Right ventricle myocardium inferior (tissue), 1 donor: ENCODE measurements around the gene SLC30A3. TPM values are rescaled to one million over a fixed set of nuclear protein-coding genes. Genes with fewer than 3 reads are reported as not detected.
"Not testable (repeated sequence)": the region's sequence is repeated elsewhere in the genome, so short reads cannot be mapped to it uniquely, and the experiment has no call there.

ENCODE experiments used
- ATAC-seq: fragments of 200-7000 bp; cut with Tn5 transposase; one replicate; pipeline ENCODE4 v1.9.1; 2020; ENCODE audit warnings: mild to moderate bottlenecking, moderate library complexity
- DNase-seq: peaks from one replicate; pipeline ENCODE4 v3.0.0; 2021; ENCODE audit errors: missing footprints
- intact Hi-C: fragments of 100-400 bp; cut with DNase I; formaldehyde crosslinking; loops from one replicate; pipeline ENCODE4 v1.11.0; 2022
- long read RNA-seq: library from polyadenylated mRNA; unstranded; transcript quantifications from one replicate; pipeline ENCODE4 v2.0.0, GENCODE V29; 2021
- total RNA-seq: library from RNA; stranded (reverse); fragmentation: NEBNext Ultra II Directional; extraction: Animal tissue kit (Norgen Biotek cat#: 25700); gene quantifications from one replicate; pipeline ENCODE4 v1.2.1, GENCODE V29; 2021
- donor health status: DM: no; HTN: yes; CAD: no; lungs with severe emphysema.

SLC30A3 gene, protein sequence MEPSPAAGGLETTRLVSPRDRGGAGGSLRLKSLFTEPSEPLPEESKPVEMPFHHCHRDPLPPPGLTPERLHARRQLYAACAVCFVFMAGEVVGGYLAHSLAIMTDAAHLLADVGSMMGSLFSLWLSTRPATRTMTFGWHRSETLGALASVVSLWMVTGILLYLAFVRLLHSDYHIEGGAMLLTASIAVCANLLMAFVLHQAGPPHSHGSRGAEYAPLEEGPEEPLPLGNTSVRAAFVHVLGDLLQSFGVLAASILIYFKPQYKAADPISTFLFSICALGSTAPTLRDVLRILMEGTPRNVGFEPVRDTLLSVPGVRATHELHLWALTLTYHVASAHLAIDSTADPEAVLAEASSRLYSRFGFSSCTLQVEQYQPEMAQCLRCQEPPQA
- 10.1 TPM for total RNA-seq
- long read RNA-seq, transcript SLC30A3-201 (8 exons, 2,260 nt): major isoform, 9 of 11 reads
- long read RNA-seq, partial matches to known transcripts: 0 of 11 reads
- long read RNA-seq, other reads (novel, unspliced or antisense): 1 of 11 reads

GRCh38 chr2:27262379-27263286 is at the start of gene SLC30A3:
TSS of gene SLC30A3 (minus strand) at chr2:27263047. CDS start at chr2:27262906, 141 bp downstream.
- intact Hi-C loops: loop anchor here (5.0 kb wide), 1 partner anchor 40 kb away; no protein-coding TSS in a partner anchor
- DNase-seq: peak; percentile 83

GRCh38 chr2:27312152-27312551 is 49.3 kb upstream of the SLC30A3 start:
- intact Hi-C loops: no loop called here
- ATAC-seq (no peak), DNase-seq (no peak)

More at GRCh38 chr2:27262379-27263286, at the start of gene SLC30A3:
- ATAC-seq: peak; percentile 74

DNA sequence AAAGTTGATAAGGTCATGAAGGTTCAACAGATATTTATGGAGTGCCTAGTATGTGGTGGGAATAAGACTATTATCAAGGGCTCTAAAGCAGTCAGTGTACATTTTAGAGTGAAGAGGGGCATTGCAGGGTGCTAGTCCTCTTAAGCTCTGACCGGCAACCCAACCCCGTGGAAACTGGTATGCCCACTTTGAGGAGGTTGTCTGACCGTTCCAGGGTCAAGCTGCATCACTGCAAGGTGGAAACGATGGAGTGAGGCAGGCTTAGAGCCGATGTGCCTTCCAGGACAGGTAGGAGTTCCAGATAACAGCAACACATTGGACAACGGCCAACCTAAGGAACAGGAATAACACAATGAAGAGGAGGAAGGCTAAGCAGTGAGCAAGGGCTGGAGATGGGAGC is 46.8 kb upstream of the SLC30A3 start:
- ATAC-seq (no peak), DNase-seq (no peak)
- intact Hi-C loops: no loop called here

DNA sequence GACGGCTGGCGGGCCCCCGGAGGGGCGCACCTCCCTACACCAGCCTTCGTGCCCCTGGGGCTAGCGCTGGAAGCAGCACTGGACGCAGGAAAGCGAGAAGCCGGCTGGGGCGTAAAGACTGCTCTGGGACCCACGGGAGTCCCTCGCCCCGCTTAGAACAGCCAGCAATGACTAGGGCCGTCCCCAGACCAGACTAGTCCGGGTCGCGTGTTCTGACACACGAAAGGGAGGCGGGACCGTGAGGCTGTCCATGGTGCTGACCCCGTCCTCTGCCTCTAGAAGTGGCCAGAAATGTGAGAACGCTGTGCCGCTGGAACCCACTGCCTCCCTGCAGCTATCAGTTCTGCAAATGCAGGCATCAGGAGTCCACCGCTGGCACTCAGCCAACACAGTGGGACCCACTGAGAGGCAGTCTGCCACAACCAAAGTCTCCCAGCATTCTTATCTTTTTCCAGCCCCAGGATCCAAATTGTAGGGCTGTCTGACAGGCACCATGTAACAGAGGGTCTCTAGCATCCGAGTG is 45.6 kb upstream of the SLC30A3 start, which contains the start of gene UCN:
Gene UCN, minus strand, starts transcription at position 87 of the 523 bp plus-strand sequence. CDS start 550 bp downstream, outside the sequence.
- peak; percentile 12 for ATAC-seq
- intact Hi-C loops: no loop called here
- no peak for DNase-seq

GRCh38 chr2:27307545-27308358 is 44.9 kb upstream of the SLC30A3 start:
- DNase-seq (no peak), ATAC-seq (peak; percentile 23)
- intact Hi-C loops: no loop called here

DNA sequence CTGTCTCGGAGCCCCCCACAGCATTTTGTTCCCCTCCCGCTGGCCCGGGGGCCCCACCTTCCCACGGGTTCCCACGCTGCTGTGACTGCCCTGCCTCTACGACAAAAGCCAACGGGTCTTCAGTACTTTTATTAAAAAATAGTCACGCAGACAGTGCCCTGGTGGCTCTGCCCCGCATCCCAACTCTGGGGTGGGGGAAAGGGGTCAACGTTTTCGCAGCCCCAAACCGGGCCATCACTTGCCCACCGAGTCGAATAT is 44.4 kb upstream of the SLC30A3 start:
- ATAC-seq: no peak
- DNase-seq: no peak
- intact Hi-C loops: no loop called here

DNA sequence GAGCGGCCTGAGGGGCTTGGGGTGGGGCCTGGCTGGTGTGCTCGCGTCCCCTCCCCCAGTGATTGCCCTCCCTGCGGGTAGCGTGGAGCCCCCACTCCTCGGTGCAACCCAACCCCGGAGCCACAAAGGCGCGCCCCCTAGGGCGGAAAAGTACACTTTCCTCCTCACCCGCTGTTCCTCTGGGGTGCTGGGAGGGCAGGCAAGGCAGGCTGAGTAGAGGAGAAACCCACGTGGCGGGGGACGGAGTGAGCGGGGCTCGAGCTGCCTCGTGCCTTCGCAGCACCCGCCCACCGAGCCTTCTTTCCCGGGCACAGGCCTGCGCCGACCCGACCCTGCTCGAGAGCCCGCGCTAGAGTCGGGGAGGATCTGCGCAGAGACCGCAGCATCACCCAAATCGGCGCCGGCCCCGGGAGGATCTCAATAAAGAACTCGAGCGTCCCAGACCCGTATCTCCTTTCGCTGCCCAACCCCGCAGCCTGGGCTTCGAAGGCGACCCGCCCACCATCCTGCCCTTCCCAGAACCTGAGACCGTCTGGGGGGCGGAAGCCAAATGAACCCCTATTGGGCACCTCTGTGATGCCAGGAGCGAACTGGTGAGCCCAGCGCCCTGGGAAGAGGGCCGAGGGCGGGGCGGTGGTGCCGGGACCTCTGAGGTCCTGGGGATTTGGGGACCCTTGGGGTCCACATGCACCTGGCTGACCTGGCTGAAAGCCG is 43.9 kb upstream of the SLC30A3 start:
- no peak for DNase-seq
- intact Hi-C loops: no loop called here
- no peak for ATAC-seq

DNA sequence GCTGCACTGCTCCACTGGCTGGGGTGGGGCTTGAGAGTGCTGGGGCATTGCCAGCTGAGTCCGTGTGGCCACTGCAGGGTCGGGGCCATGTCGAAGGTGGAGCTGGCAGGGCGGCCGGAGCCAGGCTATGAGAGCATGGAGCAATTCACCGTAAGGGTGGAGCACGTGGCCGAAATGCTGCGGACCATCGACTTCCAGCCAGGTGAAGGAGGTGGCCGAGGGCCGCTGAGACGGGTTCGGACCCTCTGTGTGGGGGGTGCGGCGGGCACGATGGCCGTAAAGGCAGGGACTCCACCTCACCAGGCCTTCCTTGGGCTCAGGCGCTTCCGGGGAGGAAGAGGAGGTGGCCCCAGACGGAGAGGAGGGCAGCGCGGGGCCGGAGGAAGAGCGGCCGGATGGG is 43.3 kb upstream of the SLC30A3 start:
- ATAC-seq: no peak

GRCh38 chr2:27305516-27305915 is 42.7 kb upstream of the SLC30A3 start:
- ATAC-seq (no peak), DNase-seq (no peak)
- intact Hi-C loops: no loop called here

More for the DNA sequence above, 43.3 kb upstream of the SLC30A3 start:
- intact Hi-C loops: no loop called here
- DNase-seq: no peak

DNA sequence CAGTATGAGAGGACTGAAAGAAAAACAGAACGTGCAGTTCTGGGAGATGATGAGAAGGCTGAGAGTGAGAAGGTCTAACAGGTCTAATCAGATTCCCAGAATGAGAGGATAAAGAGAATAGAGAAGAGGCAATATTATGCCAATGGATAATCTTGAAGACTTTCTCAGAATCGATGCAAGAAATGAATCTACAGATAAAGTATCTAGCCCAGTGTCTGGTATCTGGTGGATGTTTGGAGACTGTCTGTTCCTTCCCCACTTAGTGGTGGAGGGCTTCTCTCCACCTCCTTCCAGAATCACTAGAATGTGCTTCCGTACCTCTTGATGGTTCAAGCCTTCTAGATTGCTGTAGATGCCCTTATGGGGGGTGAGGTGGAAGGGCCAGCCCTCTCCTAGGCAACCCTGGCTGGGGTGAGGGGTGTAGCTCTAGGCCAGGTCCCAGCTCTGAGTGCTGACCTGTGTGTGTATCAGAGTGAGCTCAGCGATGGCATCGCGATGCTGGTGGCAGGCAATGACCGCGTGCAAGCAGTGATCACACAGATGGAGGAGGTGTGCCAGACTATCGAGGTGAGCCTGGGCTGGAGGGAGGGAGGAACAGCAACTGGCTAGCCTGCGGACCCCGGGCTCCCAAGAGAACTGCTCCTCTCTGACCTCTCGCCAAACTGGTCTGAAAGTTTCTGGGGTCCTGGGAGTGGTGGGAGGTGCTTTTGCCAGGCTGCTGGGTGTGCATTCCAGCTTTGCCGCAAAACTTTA is 41.8 kb upstream of the SLC30A3 start:
- intact Hi-C loops: loop anchor here (5.0 kb wide), 2 partner anchors 42 to 207 kb away; partner anchors contain the start of gene SLC30A3
- DNase-seq (no peak), ATAC-seq (no peak)

- ATAC-seq: peak; percentile 61
- intact Hi-C loops: loop anchor here (5.0 kb wide), 2 partner anchors 41 to 206 kb away; partner anchors contain the start of gene SLC30A3
- no peak for DNase-seq
These were observed 40.5 kb upstream of the SLC30A3 start for GRCh38 chr2:27303093-27304025.

GRCh38 chr2:27300606-27301005 is 37.8 kb upstream of the SLC30A3 start:
- ATAC-seq: not testable (repeated sequence)

GRCh38 chr2:27298391-27299080 is 35.7 kb upstream of the SLC30A3 start:
- no peak for ATAC-seq
- DNase-seq: no peak
- intact Hi-C loops: no loop called here

More at GRCh38 chr2:27300606-27301005, 37.8 kb upstream of the SLC30A3 start:
- not testable (repeated sequence) for DNase-seq
- intact Hi-C loops: loop anchor here (5.0 kb wide), 2 partner anchors 38 to 203 kb away; partner anchors contain the start of gene SLC30A3

DNA sequence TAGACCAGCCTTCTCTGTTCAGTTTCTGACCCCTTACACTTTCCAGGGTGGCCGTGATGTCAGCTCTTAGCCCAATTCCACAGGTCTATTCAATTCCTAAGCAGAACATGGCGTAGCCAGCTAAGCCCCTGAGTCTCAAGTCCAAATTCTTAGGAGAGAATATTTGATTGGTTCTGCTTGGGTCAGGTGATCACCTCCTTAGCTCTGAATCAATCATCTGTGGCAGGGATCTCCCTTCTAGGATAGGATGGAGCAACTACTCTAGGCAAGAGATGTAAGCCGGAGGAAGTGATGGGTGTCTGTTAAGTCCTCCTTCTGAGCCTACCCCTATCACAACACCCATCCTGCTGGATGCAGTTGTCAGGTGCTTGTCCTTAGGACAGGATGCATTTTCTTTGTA is 34.3 kb upstream of the SLC30A3 start:
- intact Hi-C loops: no loop called here
- no peak for DNase-seq

GRCh38 chr2:27296481-27296880 is 33.6 kb upstream of the SLC30A3 start:
- intact Hi-C loops: no loop called here
- ATAC-seq: no peak
- no peak for DNase-seq

More for the DNA sequence above, 34.3 kb upstream of the SLC30A3 start:
- ATAC-seq: no peak
